HepG2 (cell line): Measurements from ENCODE around the gene ENTPD2. TPM values are rescaled to one million over a fixed set of nuclear protein-coding genes. Genes with fewer than 3 reads are reported as not detected.
A peak's percentile ranks its signal among the peaks of the same experiment; 100 is the strongest.

Source experiments
- ARHGAP35 ChIP-seq: sonication (generic); formaldehyde crosslinking; IDR thresholded peaks from 2 replicates; pipeline ENCODE4 v1.9.0; 2022; ENCODE audit warnings: mild to moderate bottlenecking, inconsistent platforms, moderate library complexity, missing genetic modification reagents, borderline replicate concordance
- DMAP1 ChIP-seq: IDR thresholded peaks from 2 replicates; pipeline ENCODE4 v1.6.1; 2016
- ELF4 ChIP-seq: sonication (generic); formaldehyde crosslinking; IDR thresholded peaks from 2 replicates; pipeline ENCODE4 v1.5.0; 2020; ENCODE audit warnings: missing genetic modification reagents, mild to moderate bottlenecking, moderate library complexity, borderline replicate concordance
- FOXK2 ChIP-seq: fragments of 450-650 bp; IDR thresholded peaks from 2 replicates; pipeline ENCODE4 v1.6.1; 2016
- KDM4B ChIP-seq: sonication (generic); formaldehyde crosslinking; IDR thresholded peaks from 2 replicates; pipeline ENCODE4 v1.4.0; 2020; ENCODE audit warnings: missing genetic modification reagents
- KLF11 ChIP-seq: IDR thresholded peaks from 2 replicates; pipeline ENCODE4 v1.6.1; 2016; ENCODE audit warnings: missing compliant biosample characterization
- KMT2A ChIP-seq: sonication (generic); formaldehyde crosslinking; IDR thresholded peaks from 2 replicates; pipeline ENCODE4 v1.4.0; 2020; ENCODE audit warnings: missing genetic modification reagents
- MAX ChIP-seq: IDR thresholded peaks from 2 replicates; pipeline ENCODE4 v1.6.1; 2012; ENCODE audit warnings: inconsistent platforms
- MED13 ChIP-seq: sonication (generic); formaldehyde crosslinking; IDR thresholded peaks from 2 replicates; pipeline ENCODE4 v1.5.0; 2020; ENCODE audit warnings: missing genetic modification reagents
- MEF2D ChIP-seq: sonication (generic); formaldehyde crosslinking; IDR thresholded peaks from 2 replicates; pipeline ENCODE4 v1.5.1; 2020; ENCODE audit warnings: mild to moderate bottlenecking, missing genetic modification reagents
- MIER2 ChIP-seq: IDR thresholded peaks from 2 replicates; pipeline ENCODE4 v1.6.1; 2016; ENCODE audit warnings: missing biosample characterization, missing genetic modification reagents
- MIXL1 ChIP-seq: IDR thresholded peaks from 2 replicates; pipeline ENCODE4 v1.6.1; 2016
- REL ChIP-seq: sonication (generic); formaldehyde crosslinking; conservative IDR thresholded peaks from 2 replicates; pipeline ENCODE4 v1.8.0; 2022; ENCODE audit warnings: mild to moderate bottlenecking, missing genetic modification reagents, moderate library complexity
- REPIN1 ChIP-seq: sonication (generic); formaldehyde crosslinking; IDR thresholded peaks from 2 replicates; pipeline ENCODE4 v1.8.0; 2022; ENCODE audit warnings: missing genetic modification reagents, low read depth, mild to moderate bottlenecking, borderline replicate concordance
- TEAD3 ChIP-seq: optimal IDR thresholded peaks from 2 replicates; pipeline ENCODE3; 2016; ENCODE audit warnings: borderline replicate concordance
- WIZ ChIP-seq: sonication (generic); formaldehyde crosslinking; IDR thresholded peaks from 2 replicates; pipeline ENCODE4 v1.5.1; 2020; ENCODE audit warnings: mild to moderate bottlenecking, missing genetic modification reagents
- ZFP41 ChIP-seq: sonication (generic); formaldehyde crosslinking; IDR thresholded peaks from 2 replicates; pipeline ENCODE4 v1.4.0; 2020; ENCODE audit warnings: mild to moderate bottlenecking, missing genetic modification reagents, borderline replicate concordance
- ZGPAT ChIP-seq: IDR thresholded peaks from 2 replicates; pipeline ENCODE4 v1.6.1; 2016; ENCODE audit warnings: mild to moderate bottlenecking
- ZNF180 ChIP-seq: sonication (generic); formaldehyde crosslinking; IDR thresholded peaks from 2 replicates; pipeline ENCODE4 v1.4.0; 2020; ENCODE audit warnings: low read depth, missing genetic modification reagents, borderline replicate concordance
- ZNF207 ChIP-seq: fragments of 450-650 bp; IDR thresholded peaks from 2 replicates; pipeline ENCODE4 v1.6.1; 2016; ENCODE audit warnings: antibody characterized with exemption, borderline replicate concordance
- ZNF260 ChIP-seq: sonication (generic); formaldehyde crosslinking; IDR thresholded peaks from 2 replicates; pipeline ENCODE4 v1.4.0; 2020; ENCODE audit warnings: missing genetic modification reagents, low read depth, mild to moderate bottlenecking, borderline replicate concordance
- ZNF441 ChIP-seq: sonication (generic); formaldehyde crosslinking; IDR thresholded peaks from 2 replicates; pipeline ENCODE4 v1.7.0; 2021; ENCODE audit warnings: missing genetic modification reagents, borderline replicate concordance
- ZNF549 ChIP-seq: sonication (generic); formaldehyde crosslinking; IDR thresholded peaks from 2 replicates; pipeline ENCODE4 v1.5.0; 2020; ENCODE audit warnings: missing genetic modification reagents
- ZNF558 ChIP-seq: sonication (generic); formaldehyde crosslinking; IDR thresholded peaks from 2 replicates; pipeline ENCODE4 v1.9.0; 2022; ENCODE audit warnings: mild to moderate bottlenecking, missing genetic modification reagents, borderline replicate concordance
- ZNF720 ChIP-seq: sonication (generic); formaldehyde crosslinking; IDR thresholded peaks from 2 replicates; pipeline ENCODE4 v1.4.0; 2020; ENCODE audit warnings: missing genetic modification reagents
- ZNF740 ChIP-seq: sonication (generic); formaldehyde crosslinking; IDR thresholded peaks from 2 replicates; pipeline ENCODE4 v1.4.0; 2020; ENCODE audit warnings: missing genetic modification reagents
- ZNF800 ChIP-seq: sonication (generic); formaldehyde crosslinking; IDR thresholded peaks from 2 replicates; pipeline ENCODE4 v1.4.0; 2020; ENCODE audit warnings: missing genetic modification reagents
- ZNF878 ChIP-seq: sonication (generic); formaldehyde crosslinking; IDR thresholded peaks from 2 replicates; pipeline ENCODE4 v1.8.1; 2023; ENCODE audit warnings: mild to moderate bottlenecking, missing genetic modification reagents, moderate library complexity
- ZSCAN5A ChIP-seq: sonication (generic); formaldehyde crosslinking; IDR thresholded peaks from 2 replicates; pipeline ENCODE4 v1.8.0; 2022; ENCODE audit warnings: mild to moderate bottlenecking, missing genetic modification reagents, borderline replicate concordance
- polyA plus RNA-seq, 8 experiments: library from polyadenylated mRNA; depleted of rRNA in 3 of 8; stranded (reverse) in 7 of 8; unstranded in 1 of 8; fragments of >200 nt; fragmentation: Illumina TruSeq in 4 of 8; extraction: Trizol in 4 of 8; gene quantifications; 2 replicates each; pipeline versions ENCODE4 v1.2.1 to v1.2.3, GENCODE V29; 2011 to 2016; ENCODE audit warnings: low read depth in 4 of 8, missing spikeins in 1 of 8, mixed read lengths in 1 of 8; ENCODE audit not compliant: insufficient read depth in 1 of 8
- total RNA-seq, 5 experiments: library from RNA; depleted of rRNA; stranded (reverse); fragments of >200 nt; fragmentation: Illumina TruSeq; extraction: Trizol; gene quantifications; 2 replicates each; pipeline ENCODE4 v1.2.3, GENCODE V29; 2016; ENCODE audit warnings: low read depth in 1 of 5

Gene ENTPD2
- total and polyA plus RNA-seq, 2 of the 13 experiments (the other 11 are each of a cell fraction or from before 2014, with no cell fraction given), result 0.95 to 3.2 TPM

- TF ChIP-seq ZNF800 (CRISPR knock-in tag) (0 out of 2 replicates have a peak, but pooled peaks have one; percentile 48), ZNF207 (no peak), ZFP41 (CRISPR knock-in tag) (no peak), FOXK2 (no peak), ZGPAT (CRISPR knock-in tag) (no peak), MIER2 (CRISPR knock-in tag) (no peak), ZNF740 (peak; percentile 16; the same call in 1 of the 2 replicates), MED13 (CRISPR knock-in tag) (0 out of 2 replicates have a peak, but pooled peaks have one; percentile 7), ARHGAP35 (CRISPR knock-in tag) (no peak), ELF4 (CRISPR knock-in tag) (no peak), MEF2D (CRISPR knock-in tag) (no peak), ZNF441 (CRISPR knock-in tag) (no peak), MAX (peak; percentile 80), WIZ (no peak), REPIN1 (CRISPR knock-in tag) (0 out of 2 replicates have a peak, but pooled peaks have one; percentile 8), DMAP1 (0 out of 2 replicates have a peak, but pooled peaks have one; percentile 38), ZNF549 (CRISPR knock-in tag) (no peak), TEAD3 (CRISPR knock-in tag) (no peak), KDM4B (CRISPR knock-in tag) (no peak), ZSCAN5A (CRISPR knock-in tag) (no peak), ZNF260 (no peak), KMT2A (no peak), ZNF720 (CRISPR knock-in tag) (no peak), ZNF558 (CRISPR knock-in tag) (peak; percentile 23; the same call in 1 of the 2 replicates), MIXL1 (CRISPR knock-in tag) (no peak), ZNF180 (no peak), REL (CRISPR knock-in tag) (no peak), ZNF878 (CRISPR knock-in tag) (no peak), KLF11 (CRISPR knock-in tag) (no peak; the same call in 1 of the 2 replicates)
These were observed 1.1 kb upstream of the ENTPD2 start (continued) for GRCh38 chr9:137054932-137055384.
